Transverse colon (tissue), 4 donors: ENCODE measurements around the gene KAZN. TPM values are rescaled to one million over a fixed set of nuclear protein-coding genes. Genes with fewer than 3 reads are reported as not detected.

Experiments
- DNase-seq: peaks from one replicate; pipeline ENCODE4 v3.0.0-alpha.2; 2019
- H3K27ac ChIP-seq, 4 donors: fragments of 200-600 bp; sonication (generic); 2 replicates each; pipeline ENCODE4 v1.5.1; 2016 to 2018; ENCODE audit warnings: inconsistent platforms in 4 of 4
- H3K27me3 ChIP-seq: fragments of 200-600 bp; sonication (generic); 2 replicates; pipeline ENCODE4 v1.5.1; 2017; ENCODE audit warnings: inconsistent platforms
- H3K36me3 ChIP-seq, 4 donors: fragments of 200-600 bp; sonication (generic); 2 replicates each; pipeline ENCODE4 v1.5.1; 2017 to 2019; ENCODE audit warnings: inconsistent platforms in 4 of 4
- H3K4me1 ChIP-seq, 4 donors: fragments of 200-600 bp; sonication (generic); 2 replicates each; pipeline ENCODE4 v1.5.1; 2017 to 2020; ENCODE audit warnings: inconsistent platforms in 4 of 4
- H3K4me3 ChIP-seq, 4 donors: fragments of 200-600 bp; sonication (generic); 1 replicate in 1 of 4; 2 replicates in 3 of 4; pipeline versions ENCODE4 v1.5.1 to v1.6.1; 2017 to 2019; ENCODE audit warnings: inconsistent platforms in 4 of 4
- H3K9me3 ChIP-seq, 2 donors: fragments of 200-600 bp; sonication (generic); 2 replicates each; pipeline ENCODE4 v1.5.1; 2017 to 2019; ENCODE audit warnings: inconsistent platforms in 2 of 2
- CTCF ChIP-seq, 5 experiments: fragments of 200-600 bp in 3 of 5; fragments of 450-650 bp in 2 of 5; sonication (generic) in 3 of 5; IDR thresholded peaks; 1 replicate in 2 of 5; 2 replicates in 3 of 5; pipeline ENCODE4 v1.5.1; 2016 to 2017; ENCODE audit warnings: antibody characterized with exemption in 5 of 5, inconsistent platforms in 3 of 5, mild to moderate bottlenecking in 2 of 5, moderate library complexity in 1 of 5
- EP300 ChIP-seq: sonication (generic); formaldehyde crosslinking; IDR thresholded peaks from one replicate; pipeline ENCODE4 v1.6.1; 2017; ENCODE audit warnings: antibody characterized with exemption, low read depth
- POLR2A ChIP-seq: fragments of 450-650 bp; IDR thresholded peaks from one replicate; pipeline ENCODE4 v1.6.1; 2016; ENCODE audit warnings: antibody characterized with exemption, mild to moderate bottlenecking, moderate library complexity
- POLR2AphosphoS5 ChIP-seq, 3 donors: sonication (generic); formaldehyde crosslinking; IDR thresholded peaks; one replicate each; pipeline ENCODE4 v1.6.1; 2016; ENCODE audit warnings: antibody characterized with exemption in 3 of 3
- WGBS, 2 donors: methylation state at CpG; one replicate each; pipeline ENCODE4 v1.1.5; 2018; ENCODE audit warnings: low coverage in 1 of 2; 5-methylcytosine and 5-hydroxymethylcytosine counted together
- in situ Hi-C, 4 donors: fragments of 200-750 bp; cut with MboI; loops; one replicate each; pipeline versions ENCODE4 v1.15.0 to v1.15.1; 2017; ENCODE audit warnings: low sequenced_read_pairs in 3 of 4, low pct_ligation_motif_present in 1 of 4, low pct_unique_long_range_greater_than_20kb in 1 of 4
- intact Hi-C: fragments of 100-400 bp; cut with DNase I; formaldehyde crosslinking; loops from one replicate; pipeline ENCODE4 v1.15.1; 2023; ENCODE audit warnings: low total_unique reads
- total RNA-seq, 4 donors: library from RNA; depleted of rRNA; stranded (reverse); fragments of >200 nt; gene quantifications; one replicate each; pipeline ENCODE4 v1.1.0, GENCODE V29; 2016

KAZN gene
- total RNA-seq, 4 donors from 2014 or later: 12.0 to 17.1 (median 16.2) TPM

- 87 to 100% methylated on average over 2 to 5 of the region's 5 CpGs for WGBS, 2 donors
- no peak for TF ChIP-seq CTCF (IDR thresholded peaks at IDR 0.05)
- no peak for TF ChIP-seq EP300
- no peak for TF ChIP-seq POLR2AphosphoS5 (IDR thresholded peaks at IDR 0.05)
- TF ChIP-seq POLR2A: no peak
- H3K9me3 ChIP-seq: no peaks in the 10 kb centered on the region
- H3K27ac ChIP-seq: no peak overlapping the region
- no peaks in the 10 kb centered on the region for H3K36me3 ChIP-seq
- H3K27me3 ChIP-seq: peaks cover 21% of the 10 kb centered on the region
- H3K4me3 ChIP-seq: no peak overlapping the region
- H3K4me1 ChIP-seq: peaks cover 0 to 12% (median 11%) of the 10 kb centered on the region in 4 donors
- DNase-seq: no peak
- in situ Hi-C loops: no loop called here
- intact Hi-C loops: no loop called here
These were observed 4.4 kb upstream of the KAZN start for GRCh38 chr1:14594045-14594444.

- in situ Hi-C loops: no loop called here
- Histone ChIP-seq H3K27me3 (peaks cover 46% of the 10 kb centered on the region), H3K9me3 (no peaks in the 10 kb centered on the region), H3K4me3 (no peak overlapping the region), H3K36me3 (no peaks in the 10 kb centered on the region), H3K27ac (no peak overlapping the region), H3K4me1 (peaks cover 0 to 18% (median 17%) of the 10 kb centered on the region in 4 donors)
- TF ChIP-seq POLR2A: no peak
- no peak for TF ChIP-seq POLR2AphosphoS5 (IDR thresholded peaks at IDR 0.05)
- TF ChIP-seq EP300: no peak
- no peak for TF ChIP-seq CTCF (IDR thresholded peaks at IDR 0.05)
- intact Hi-C loops: no loop called here
- no peak for DNase-seq
- 85 to 88% methylated on average over 5 of the region's 5 CpGs for WGBS, 2 donors
These were observed 1.9 kb upstream of the KAZN start for GRCh38 chr1:14596591-14596990.

- DNase-seq: no peak
- no peak overlapping the region for H3K27ac ChIP-seq
- in situ Hi-C loops (no loop called here), intact Hi-C loops (no loop called here)
- peaks cover 0 to 18% (median 17%) of the 10 kb centered on the region in 4 donors for H3K4me1 ChIP-seq
- peak overlapping the region in 1 of 4 donors; percentile 46 for H3K4me3 ChIP-seq
- H3K9me3 ChIP-seq: no peaks in the 10 kb centered on the region
- 54% methylated on average over 10 of the region's 10 CpGs; no CpG with 5 or more reads in 1 of the 2 donors for WGBS, 2 donors
- H3K27me3 ChIP-seq: peaks cover 47% of the 10 kb centered on the region
- H3K36me3 ChIP-seq: no peaks in the 10 kb centered on the region
- TF ChIP-seq EP300 (no peak), POLR2AphosphoS5 (IDR thresholded peaks at IDR 0.05) (no peak), CTCF (IDR thresholded peaks at IDR 0.05) (no peak), POLR2A (no peak)
These were observed 1.0 kb upstream of the KAZN start for GRCh38 chr1:14597343-14598006.

GRCh38 chr1:14598007-14598497, 433 bp upstream of the KAZN start:
- DNase-seq: no peak
- no peaks in the 10 kb centered on the region for H3K9me3 ChIP-seq
- H3K27ac ChIP-seq: no peak overlapping the region
- WGBS, 2 donors: 0 to 11% methylated on average over 1 to 18 of the region's 26 CpGs
- no peaks in the 10 kb centered on the region for H3K36me3 ChIP-seq
- H3K4me3 ChIP-seq: peak overlapping the region in 3 of 4 donors; percentile 28 to 46 (median 39)
- intact Hi-C loops (no loop called here), in situ Hi-C loops (no loop called here)
- TF ChIP-seq CTCF (IDR thresholded peaks at IDR 0.05) (no peak), POLR2A (no peak), POLR2AphosphoS5 (IDR thresholded peaks at IDR 0.05) (no peak), EP300 (no peak)
- peaks cover 47% of the 10 kb centered on the region for H3K27me3 ChIP-seq
- H3K4me1 ChIP-seq: peaks cover 0 to 21% (median 17%) of the 10 kb centered on the region in 4 donors
